CD4-positive, alpha-beta T cell treated with Interleukin-15 for 4 hours (primary cell): ENCODE data around the gene FAM163B.
"Not testable (repeated sequence)": the region's sequence is repeated elsewhere in the genome, so short reads cannot be mapped to it uniquely, and the experiment has no call there.

Experiments used
- DNase-seq: peaks from one replicate; pipeline ENCODE4 v3.0.0-alpha.2; 2020; ENCODE audit warnings: low spot score

The FAM163B gene

DNA sequence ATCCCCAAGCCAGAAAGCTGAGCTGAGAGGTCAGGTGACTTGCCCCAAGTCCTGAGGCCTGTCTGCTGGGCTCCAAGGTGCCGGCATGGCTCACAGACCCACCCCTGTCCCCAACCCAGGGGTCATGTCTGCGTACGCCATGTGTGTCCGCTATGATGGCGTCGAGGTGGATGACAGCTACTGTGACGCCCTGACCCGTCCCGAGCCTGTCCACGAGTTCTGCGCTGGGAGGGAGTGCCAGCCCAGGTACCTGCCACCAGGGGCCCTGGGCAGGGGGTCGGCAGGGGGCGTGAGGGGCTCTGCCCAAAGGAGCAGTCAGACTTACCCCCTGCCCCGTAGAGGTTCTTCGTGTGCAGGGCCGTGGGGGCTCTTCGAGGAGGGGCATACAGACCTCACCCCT is 42.4 kb downstream of the FAM163B start:
- DNase-seq, result no peak

DNA sequence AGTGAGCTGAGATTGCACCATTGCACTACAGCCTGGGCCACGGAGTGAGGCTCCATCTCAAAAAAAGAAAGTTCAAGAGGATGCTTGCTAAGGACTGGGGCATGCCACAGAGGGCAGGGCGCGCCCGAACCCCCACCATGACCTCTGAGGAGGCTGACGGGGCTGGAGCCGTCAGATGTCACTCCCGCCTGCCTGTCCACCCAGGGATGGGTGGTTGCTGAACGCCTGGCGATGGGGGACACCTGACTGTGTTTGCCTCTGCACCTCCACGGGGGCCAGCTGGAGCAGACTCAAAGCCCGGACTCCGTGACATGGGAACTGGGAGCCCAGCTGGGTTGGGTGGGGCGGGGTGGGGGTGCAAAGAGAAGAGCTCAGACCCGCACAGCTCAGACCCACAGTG is 42.8 kb downstream of the FAM163B start:
- no peak for DNase-seq

DNA sequence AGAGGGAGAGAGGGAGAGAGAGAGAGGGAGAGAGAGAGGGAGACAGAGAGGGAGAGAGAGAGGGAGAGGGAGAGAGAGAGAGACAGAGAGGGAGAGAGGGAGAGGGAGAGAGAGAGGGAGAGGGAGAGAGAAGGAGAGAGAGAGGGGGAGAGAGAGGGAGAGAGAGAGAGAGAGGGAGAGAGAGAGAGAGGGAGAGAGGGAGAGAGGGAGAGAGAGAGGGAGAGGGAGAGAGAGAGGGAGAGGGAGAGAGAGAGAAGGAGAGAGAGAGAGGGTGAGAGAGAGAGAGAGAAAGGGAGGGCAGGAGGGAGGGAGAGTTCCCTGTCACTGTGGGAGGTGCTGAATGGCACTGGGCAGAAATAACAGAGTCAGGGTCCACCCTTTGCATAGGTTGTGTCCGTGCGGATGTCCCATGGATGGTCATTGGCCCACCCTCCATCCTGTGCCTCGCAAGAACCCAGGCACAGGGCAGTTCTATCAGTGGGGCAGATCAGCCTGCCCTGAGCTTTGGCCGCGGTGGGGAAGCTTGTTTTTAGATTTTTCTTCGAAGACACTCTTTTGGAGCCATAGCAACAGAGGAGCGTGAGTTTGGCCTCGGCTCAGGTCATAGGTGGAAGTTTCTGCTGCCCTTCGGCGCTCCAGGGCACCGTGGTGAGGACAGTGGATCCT is 44.6 kb downstream of the FAM163B start:
- DNase-seq, result no peak

DNA sequence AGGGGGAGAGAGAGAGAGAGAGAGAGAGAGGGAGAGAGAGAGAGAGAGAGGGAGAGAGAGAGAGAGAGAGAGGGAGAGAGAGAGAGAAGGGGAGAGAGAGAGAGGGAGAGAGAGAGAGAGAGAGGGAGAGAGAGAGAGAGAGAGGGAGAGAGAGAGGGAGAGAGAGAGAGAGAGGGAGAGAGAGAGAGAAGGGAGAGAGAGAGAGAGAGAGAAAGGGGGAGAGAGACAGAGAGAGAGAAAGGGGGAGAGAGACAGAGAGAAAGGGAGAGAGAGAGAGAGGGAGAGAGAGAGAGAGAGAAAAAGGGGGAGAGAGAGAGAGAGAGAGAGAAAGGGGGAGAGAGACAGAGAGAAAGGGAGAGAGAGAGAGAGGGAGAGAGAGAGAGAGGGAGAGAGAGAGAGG is 45.4 kb downstream of the FAM163B start:
- not testable (repeated sequence) for DNase-seq

DNA sequence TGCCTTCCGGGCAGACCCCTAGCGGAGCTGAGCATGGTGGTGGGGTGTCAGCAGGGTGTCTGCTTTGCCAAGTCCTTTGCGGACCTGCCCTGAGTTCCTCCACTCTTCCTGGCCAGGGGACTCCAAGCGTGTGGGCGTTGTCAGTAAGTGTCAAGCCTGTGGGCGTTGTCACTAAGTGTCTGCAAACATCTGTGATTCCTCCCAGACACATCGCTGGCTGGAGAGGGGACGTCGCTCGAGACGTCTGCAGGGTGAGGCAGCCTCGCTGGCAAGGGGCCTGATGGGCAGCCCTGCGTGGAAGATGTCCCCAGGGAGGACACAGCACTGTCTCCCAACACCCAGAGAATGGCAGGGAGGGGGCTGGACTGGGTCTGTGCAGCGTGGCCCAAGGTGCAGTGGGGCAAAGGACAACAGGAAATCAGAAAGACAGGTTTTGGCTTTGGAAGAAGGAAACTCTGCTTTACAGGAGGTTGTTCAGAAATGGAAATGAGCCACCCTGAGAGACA is 45.8 kb downstream of the FAM163B start:
- DNase-seq, result no peak

DNA sequence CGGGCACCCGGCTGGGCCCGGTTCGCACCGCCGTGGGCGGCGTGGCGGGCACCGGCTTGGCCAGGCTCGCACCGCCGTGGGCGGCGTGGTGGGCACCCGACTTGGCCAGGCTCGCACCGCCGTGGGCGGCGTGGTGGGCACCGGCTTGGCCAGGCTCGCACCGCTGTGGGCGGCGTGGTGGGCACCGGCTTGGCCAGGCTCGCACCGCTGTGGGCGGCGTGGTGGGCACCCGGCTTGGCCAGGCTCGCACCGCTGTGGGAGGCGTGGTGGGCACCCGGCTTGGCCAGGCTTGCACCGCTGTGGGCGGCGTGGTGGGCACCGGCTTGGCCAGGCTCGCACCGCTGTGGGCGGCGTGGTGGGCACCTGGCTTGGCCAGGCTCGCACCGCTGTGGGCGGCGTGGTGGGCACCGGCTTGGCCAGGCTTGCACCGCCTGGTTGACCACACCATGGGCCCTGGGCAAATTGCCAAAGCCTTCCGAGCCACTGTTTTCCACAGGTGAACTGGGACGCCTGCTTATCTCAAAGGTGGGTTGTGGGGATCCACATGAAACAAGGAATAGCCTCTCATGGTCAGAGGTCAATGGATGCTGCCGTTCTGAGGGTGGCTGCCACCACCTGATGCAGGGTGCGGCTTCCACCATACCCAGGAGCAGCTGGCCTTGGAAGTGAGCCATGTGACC is 46.4 kb downstream of the FAM163B start:
- DNase-seq, result no peak

DNA sequence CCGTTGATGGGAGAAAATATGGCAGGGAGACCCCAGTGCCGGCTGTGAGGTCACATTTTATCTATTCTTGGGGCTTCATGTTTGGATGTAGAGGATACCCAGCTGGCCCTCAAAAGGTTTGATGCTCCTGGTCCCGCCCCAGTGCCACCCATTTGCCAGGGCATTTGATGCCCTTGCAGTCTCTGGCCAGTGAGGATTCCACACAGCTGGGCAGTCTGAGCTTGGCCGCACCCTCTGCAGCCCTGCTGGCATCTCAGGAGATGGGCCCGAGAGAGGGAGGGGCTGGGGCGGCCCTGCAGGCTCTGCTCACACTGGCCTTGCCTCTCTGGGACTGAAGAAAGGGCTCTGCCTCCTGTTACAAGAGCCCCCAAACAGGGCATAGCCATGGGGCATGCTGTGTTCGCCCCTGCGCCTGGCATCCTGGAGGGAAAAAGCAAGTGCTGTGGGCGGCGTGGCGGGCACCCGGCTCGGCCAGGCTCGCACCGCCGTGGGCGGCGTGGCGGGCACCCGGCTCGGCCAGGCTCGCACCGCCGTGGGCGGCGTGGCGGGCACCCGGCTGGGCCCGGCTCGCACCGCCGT is 47.1 kb downstream of the FAM163B start:
- DNase-seq, result no peak

DNA sequence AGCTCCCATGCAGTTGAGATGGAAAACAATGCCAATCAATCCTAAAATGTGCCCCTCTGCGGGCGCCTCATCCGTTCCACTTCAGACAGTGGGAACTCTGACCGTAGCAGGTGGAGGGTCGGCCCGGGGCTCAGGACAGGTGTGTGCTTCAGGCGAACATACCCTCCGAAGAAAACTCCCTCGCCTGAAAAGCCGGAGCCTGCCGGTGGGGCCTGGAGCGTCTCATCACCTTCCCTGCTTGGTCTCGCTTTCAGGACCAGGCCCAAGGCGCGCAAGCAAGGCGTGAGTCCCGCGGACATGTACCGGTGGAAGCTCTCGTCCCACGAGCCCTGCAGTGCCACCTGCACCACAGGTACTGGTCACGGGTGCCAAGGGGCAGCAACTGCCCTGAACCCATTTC is 48.2 kb downstream of the FAM163B start:
- DNase-seq, result no peak

DNA sequence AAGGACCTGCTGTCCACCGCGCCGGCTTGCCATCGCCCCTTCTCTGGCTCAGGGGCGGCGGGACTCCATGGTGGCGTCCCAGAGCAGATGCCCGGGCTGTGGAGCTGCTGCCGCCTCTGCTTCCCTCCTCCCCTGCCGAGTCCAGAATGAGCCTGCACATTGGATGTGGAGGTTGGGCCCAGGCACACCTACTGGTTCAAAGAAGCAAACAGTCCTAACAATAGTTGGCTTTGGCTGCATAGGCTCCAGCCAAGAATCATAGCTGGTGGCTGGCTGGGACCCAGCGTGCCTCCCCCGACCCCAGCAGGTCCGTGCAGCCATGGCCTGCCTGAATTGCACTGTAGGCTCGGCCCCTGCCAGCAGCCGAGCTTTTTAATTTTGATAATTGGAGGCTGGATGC is 48.9 kb downstream of the FAM163B start:
- DNase-seq, result no peak

DNA sequence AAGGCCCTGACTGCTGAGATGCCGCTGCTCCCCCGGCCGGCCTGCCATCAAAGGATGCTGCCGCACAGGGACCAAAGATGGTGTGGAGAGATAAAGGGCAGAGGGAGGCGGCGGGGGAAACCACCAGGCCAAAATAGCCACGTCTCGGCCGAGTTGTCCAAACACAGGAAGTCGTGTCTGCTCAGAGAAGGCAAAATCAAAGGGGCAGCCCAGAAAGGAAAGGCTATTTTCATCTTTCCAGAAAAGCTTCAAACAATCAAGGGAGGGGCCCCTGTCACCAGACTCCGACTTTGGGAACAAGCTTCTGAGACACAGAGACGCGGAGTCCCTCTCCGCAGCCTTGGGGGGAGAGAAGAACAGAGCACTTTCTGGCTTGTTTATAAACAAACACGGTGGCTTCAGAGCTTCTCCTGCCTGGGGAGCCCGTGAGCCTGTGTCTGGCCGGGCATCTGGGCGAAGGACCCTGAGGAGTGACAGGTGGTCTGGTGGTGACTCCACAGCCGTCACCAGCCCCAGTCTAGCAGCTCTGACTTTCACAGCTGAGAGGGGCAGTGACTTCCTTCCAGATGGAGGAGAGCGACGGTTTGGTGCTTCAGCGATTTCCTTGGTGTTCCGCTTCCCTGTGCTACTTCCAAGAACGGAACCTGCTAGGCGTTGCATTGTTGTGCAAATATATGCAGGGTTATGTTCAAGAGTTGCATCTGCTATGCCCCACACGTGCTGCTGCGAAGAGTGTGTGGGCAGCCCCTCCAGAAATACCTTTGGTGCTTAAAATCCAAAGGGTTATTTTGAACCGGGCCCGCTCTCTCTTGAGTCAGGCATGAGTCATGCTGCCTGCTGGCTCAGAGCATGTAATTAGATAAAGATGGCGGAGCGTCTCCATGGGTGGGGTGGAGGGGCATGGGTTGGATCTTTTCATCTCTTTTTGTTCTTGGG is 50.7 kb downstream of the FAM163B start:
- DNase-seq, result no peak

DNA sequence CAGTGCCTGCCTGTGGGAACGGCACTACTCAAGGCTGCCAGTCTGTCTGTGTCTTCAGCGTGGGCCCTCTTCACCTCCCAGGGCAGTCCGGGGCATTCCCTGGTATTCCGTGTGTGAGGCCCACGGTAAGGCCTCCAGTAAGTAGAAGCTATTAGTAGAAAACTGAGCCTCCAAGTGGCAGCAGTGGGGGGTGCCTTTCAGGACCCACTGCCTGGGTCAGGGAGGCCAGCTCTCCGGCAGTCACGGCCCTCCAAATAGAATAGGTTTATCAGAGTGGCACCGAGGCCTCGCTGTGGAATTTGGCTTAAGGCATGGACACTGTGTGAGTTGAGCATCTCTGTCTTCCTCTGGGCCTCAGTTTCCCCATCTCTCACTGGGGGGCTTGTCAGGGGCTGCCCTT is 51.6 kb downstream of the FAM163B start:
- no peak for DNase-seq

DNA sequence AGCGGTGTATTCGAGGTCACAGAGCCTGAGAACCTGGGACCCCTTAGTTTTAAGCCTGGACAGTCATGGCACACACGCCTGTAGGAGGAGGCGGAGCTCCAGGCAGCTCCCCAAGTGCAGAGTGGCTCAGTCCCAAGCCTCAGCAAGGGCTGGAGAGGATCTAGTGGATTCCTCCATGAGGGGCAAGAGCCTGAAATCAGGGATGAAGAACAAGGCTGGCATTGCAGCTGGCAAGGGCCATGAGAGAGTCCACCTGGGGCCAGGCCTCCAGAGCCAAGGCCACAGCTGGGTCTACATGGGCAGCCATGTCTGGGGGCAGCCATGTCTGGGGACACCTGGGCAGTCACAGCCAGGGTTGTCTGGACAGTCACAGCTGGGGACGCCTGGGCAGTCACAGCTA is 52.8 kb downstream of the FAM163B start:
- DNase-seq, result no peak

DNA sequence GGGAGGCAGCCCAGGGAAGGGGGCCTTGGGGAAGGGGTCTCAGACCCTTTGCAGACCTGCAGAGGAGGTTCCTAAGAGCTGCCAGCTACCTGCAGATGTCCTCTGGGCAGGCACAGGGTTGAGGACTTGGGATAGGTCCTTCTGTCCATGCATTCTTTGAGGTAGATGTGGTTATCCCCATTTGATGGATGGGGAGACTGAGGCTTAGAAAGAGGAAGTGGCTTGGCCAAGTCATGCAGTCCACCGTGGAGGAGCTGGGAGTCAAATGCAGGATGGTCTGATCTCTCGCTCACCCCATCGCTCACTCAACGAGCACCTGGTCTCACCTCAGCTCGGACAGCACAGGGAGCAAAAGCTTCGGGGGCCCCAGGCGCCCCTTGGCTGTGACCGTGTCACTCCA is 54.5 kb downstream of the FAM163B start:
- no peak for DNase-seq

DNA sequence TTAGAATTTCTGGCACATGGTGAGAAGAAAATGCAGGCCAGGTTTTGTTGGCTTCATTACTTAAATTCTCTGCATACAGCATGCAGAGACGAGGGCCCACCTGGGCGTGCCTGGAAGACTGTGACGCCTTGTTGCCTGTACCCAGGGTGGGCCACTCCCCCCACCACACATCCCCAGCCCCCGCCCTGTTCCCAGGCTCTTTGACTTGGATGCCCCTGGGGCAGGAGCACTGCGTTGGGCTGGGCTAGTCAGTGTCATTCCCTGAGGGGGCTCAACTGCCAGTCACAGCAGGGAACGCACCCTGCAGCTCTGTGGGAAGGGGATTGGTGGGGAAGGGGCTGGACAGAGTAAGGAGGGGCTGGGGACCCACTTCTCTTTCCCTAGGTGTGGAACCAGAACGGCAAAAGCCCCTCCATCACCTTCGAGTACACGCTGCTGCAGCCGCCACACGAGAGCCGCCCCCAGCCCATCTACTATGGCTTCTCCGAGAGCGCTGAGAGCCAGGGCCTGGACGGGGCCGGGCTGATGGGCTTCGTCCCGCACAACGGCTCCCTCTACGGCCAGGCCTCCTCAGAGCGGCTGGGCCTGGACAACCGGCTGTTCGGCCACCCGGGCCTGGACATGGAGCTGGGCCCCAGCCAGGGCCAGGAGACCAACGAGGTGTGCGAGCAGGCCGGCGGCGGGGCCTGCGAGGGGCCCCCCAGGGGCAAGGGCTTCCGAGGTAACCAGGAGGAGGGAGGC is 55.0 kb downstream of the FAM163B start:
- no peak for DNase-seq

DNA sequence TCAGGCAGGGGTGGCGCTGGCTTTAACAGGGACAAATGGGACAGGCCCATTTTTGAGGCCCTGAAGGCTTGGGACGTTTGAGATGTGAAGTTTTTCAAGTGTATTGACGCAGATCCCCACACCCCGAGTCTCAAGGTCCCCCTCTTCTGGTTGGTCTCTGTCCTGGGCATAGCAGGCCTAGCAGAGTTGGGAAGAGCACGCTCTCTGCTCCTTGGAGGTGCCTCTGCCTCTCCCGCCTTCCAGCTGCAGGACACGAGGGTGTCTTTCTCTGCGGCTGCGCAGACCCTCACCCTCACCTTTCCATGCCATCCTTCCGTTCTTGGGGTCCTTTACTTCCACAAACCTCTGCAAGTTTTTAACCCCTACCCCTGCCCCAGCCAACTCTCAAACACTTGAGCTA is 56.1 kb downstream of the FAM163B start:
- DNase-seq, result no peak

DNA sequence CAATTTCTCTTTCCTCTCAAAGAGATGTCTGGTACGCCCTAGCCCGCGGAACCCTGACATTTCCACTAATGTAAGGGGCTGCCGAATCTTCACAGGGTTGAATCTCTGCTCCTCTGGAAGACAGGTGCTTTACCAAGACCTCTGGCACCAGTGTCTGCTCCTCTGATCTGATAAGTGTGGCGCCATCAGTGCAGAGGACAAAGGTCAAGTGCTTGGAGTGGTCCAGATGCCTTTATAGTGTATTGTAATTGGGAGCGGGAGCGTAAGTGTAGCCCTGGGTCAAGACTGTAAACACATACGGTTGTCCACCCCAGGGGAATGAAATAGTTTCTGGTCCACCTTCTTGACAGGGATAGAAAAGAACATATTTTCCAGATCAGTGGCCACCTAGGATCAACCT is 57.0 kb downstream of the FAM163B start:
- DNase-seq, result no peak

DNA sequence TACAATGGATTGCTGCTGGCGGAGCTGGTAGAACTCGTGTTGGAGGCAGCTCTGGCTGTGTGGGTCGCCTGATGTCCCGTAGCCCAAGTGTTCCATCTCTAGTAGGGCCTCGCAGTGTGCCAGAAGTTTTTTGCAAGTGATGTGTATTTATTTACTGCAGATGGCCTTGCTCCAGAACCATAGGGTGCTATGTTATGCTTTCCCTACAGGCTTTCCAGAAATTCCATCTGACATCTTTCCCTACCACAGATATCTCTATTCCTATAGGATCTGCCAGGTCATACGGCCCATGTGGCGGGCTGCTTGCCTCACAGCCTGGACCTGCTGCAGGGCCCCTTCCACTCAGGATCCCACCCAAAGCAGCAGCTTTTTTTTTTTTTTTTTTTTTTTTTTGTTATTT is 57.7 kb downstream of the FAM163B start:
- DNase-seq, result no peak

DNA sequence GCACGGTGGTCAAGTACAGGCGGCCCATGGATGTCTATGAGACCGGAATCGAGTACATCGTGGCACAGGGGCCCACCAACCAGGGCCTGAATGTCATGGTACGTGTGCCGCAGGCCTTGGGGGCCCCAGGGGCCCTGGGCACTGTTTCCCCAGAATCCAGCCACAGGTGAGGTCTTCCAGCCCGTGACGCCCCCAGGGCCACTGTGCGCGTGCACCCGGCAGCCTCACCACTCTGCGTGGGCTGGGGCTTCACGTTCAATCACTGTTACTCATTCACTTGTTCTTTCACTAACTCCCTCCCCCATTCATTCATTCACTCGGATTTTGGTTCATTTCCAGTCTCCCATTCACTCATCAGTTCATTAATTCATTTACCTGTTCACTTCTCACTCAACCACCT is 62.1 kb downstream of the FAM163B start:
- DNase-seq, result no peak

DNA sequence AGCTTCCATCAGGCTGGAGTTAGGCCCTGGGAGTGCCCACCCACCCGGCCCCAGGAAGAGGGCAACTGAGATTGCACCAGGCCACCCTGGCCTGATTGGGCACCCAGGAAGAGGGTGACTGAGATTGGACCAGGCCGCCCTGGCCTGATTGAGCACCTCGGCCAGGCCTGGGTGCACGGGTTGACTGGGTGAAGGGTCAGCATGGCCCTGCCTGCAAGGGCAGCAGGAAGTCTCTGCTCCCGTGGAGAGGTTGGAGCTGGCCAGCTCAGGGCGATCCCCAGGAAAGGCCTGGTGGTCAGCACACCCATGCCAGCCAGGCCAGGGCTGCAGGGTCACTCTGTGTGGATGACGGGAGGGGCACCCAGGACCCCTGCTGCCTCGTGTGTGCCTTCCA is 62.9 kb downstream of the FAM163B start:
- no peak for DNase-seq

DNA sequence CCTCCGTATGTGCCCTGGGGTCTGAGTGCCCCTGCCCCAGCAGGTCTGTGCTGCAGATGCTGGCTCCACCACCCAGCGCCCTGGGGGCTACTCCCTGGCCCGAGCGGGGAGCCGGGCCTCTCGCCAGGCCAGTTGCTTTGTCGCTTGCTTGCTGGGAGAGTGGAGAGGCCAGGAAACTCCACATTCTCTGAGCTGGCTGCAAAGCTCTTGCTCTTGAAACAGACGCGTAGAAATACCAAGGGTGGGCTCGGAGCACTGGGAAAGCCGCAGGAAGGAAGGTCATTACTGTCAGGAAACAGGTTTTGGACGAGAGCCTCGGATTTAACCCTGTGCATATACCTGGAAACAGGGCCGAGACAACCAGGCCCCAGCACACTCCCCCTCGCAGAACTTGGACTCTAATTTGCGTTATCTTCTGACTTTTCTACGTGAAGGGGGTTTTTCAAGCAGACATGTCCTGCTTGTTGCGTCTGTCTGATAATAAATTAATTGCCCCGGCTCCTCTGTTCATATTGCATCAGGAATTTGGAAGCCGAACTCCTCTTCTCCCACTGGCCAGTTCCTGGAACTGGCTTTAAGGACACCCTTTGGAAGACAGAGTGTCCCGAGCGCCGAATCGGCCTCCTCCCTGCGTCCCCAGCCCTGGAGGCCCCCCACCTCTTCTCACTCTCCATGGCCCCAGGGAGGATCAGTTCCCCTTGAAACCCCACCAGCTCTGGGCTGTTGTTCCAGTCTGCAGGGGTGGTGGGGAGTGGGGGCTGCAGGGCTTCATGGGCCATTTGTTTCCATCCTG is 63.5 kb downstream of the FAM163B start:
- no peak for DNase-seq
